ENCODE results near the gene MLPH. TPM values are rescaled to one million over a fixed set of nuclear protein-coding genes. Genes with fewer than 3 reads are reported as not detected.
"Not testable (repeated sequence)": the region's sequence is repeated elsewhere in the genome, so short reads cannot be mapped to it uniquely, and the experiment has no call there.

Gene MLPH
- total and polyA plus RNA-seq, 3 experiments from 2014 or later = not detected

DNA sequence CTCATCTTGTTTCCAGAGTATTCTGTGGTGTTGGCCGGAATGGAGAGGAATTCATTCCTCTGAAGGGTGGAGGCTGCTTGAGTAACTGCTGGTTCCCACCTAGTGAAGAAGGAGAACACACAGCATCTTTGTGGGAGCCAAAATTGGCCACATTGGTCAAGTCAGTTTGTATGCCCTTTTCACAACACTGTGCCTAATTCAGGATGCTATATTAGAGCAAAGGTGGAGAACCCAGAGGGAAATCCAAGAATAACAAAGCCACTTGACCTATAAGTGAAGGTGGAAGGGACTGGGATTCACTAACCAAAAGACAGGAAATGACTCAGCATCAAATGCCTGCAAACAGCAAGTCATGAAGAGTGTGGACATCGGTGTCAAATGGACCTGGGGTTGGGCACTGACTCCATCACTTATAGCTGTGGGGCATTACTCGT is 27.3 kb upstream of the MLPH start:
- no peaks in the 10 kb centered on the region for H3K36me3 ChIP-seq (ENCODE audit: insufficient read depth, low read length)
- Mint-ChIP-seq H3K9me3 (no peaks in the 10 kb centered on the region), H3K4me1 (no peaks in the 10 kb centered on the region), H3K4me3 (no peak overlapping the region), H3K36me3 (peaks cover 0 to 3% (median 0%) of the 10 kb centered on the region in 3 donors), H3K27ac (no peak overlapping the region), H3K27me3 (peaks cover 0 to 5% of the 10 kb centered on the region in 2 donors)
- H3K4me3 ChIP-seq (ENCODE audit: low read length) = no peak overlapping the region
- DNase-seq = no peak
- H3K4me1 ChIP-seq (ENCODE audit: insufficient read depth, low read length) = peaks cover 6% of the 10 kb centered on the region
- no peaks in the 10 kb centered on the region for H3K27me3 ChIP-seq (ENCODE audit: insufficient read depth, low read length, poor library complexity, severe bottlenecking)
- CTCF ChIA-PET = interaction anchor here (1.5 kb wide), 1 partner anchor 112 kb away, joined by 4 read pairs; no protein-coding TSS in a partner anchor
- POLR2A ChIA-PET = no interaction called here
- H3K9me3 ChIP-seq (ENCODE audit: low read length) = no peaks in the 10 kb centered on the region
- H3K27ac ChIP-seq (ENCODE audit: low read depth, low read length) = no peak overlapping the region

GRCh38 chr2:237464757-237465391 is 22.2 kb upstream of the MLPH start:
- Mint-ChIP-seq H3K27me3 (peaks cover 0 to 2% of the 10 kb centered on the region in 2 donors), H3K36me3 (no peaks in the 10 kb centered on the region), H3K9me3 (no peaks in the 10 kb centered on the region), H3K27ac (no peak overlapping the region), H3K4me1 (no peaks in the 10 kb centered on the region), H3K4me3 (no peak overlapping the region)
- Histone ChIP-seq H3K27me3 (ENCODE audit: insufficient read depth, low read length, poor library complexity, severe bottlenecking) (no peaks in the 10 kb centered on the region), H3K4me3 (ENCODE audit: low read length) (no peak overlapping the region), H3K9me3 (ENCODE audit: low read length) (no peaks in the 10 kb centered on the region), H3K4me1 (ENCODE audit: insufficient read depth, low read length) (no peaks in the 10 kb centered on the region), H3K36me3 (ENCODE audit: insufficient read depth, low read length) (no peaks in the 10 kb centered on the region), H3K27ac (ENCODE audit: low read depth, low read length) (no peak overlapping the region)
- CTCF ChIA-PET = interaction anchor here (2.7 kb wide), 1 partner anchor 11 kb away, joined by 11 read pairs; no protein-coding TSS in a partner anchor
- no peak for DNase-seq
- POLR2A ChIA-PET = no interaction called here

- POLR2A ChIA-PET = no interaction called here
- H3K9me3 Mint-ChIP-seq = no peaks in the 10 kb centered on the region
- DNase-seq = no peak
These were observed 21.4 kb upstream of the MLPH start for GRCh38 chr2:237465515-237466148.

DNA sequence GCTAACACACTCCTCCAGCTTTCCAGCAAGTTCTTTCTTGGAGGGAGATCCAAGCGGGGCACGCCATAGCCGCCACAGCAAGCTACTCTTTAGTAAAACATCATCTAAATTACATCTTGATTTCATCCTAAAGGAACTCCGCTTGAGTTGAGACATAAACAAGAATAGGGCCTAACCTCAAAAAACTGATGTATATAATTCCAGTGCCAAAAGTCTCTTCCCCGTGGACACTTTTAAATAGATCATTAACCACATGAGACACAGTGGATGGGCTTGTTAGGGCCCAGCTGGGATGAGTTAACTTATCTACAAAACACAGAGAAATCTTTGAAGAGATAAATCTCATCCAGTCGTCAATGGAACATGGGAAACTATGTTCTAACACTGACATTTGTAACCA is 20.8 kb upstream of the MLPH start:
- CTCF ChIA-PET = interaction anchor here (2.7 kb wide), 1 partner anchor 10 kb away, joined by 11 read pairs; no protein-coding TSS in a partner anchor

More at GRCh38 chr2:237465515-237466148, 21.4 kb upstream of the MLPH start:
- H3K36me3 ChIP-seq (ENCODE audit: insufficient read depth, low read length) = no peaks in the 10 kb centered on the region
- Mint-ChIP-seq H3K27ac (no peak overlapping the region), H3K4me3 (no peak overlapping the region), H3K27me3 (peaks cover 0 to 2% of the 10 kb centered on the region in 2 donors), H3K4me1 (no peaks in the 10 kb centered on the region), H3K36me3 (no peaks in the 10 kb centered on the region)
- H3K27me3 ChIP-seq (ENCODE audit: insufficient read depth, low read length, poor library complexity, severe bottlenecking) = no peaks in the 10 kb centered on the region
- no peaks in the 10 kb centered on the region for H3K4me1 ChIP-seq (ENCODE audit: insufficient read depth, low read length)
- CTCF ChIA-PET = interaction anchor here (2.7 kb wide), 1 partner anchor 10 kb away, joined by 11 read pairs; no protein-coding TSS in a partner anchor
- H3K4me3 ChIP-seq (ENCODE audit: low read length) = no peak overlapping the region
- H3K9me3 ChIP-seq (ENCODE audit: low read length) = no peaks in the 10 kb centered on the region
- H3K27ac ChIP-seq (ENCODE audit: low read depth, low read length) = no peak overlapping the region

GRCh38 chr2:237467447-237468179 is 19.4 kb upstream of the MLPH start:
- Mint-ChIP-seq H3K27ac (no peak overlapping the region), H3K4me1 (no peaks in the 10 kb centered on the region), H3K36me3 (no peaks in the 10 kb centered on the region), H3K27me3 (peaks cover 0 to 2% of the 10 kb centered on the region in 2 donors), H3K4me3 (no peak overlapping the region), H3K9me3 (no peaks in the 10 kb centered on the region)
- H3K4me3 ChIP-seq (ENCODE audit: low read length) = no peak overlapping the region
- H3K9me3 ChIP-seq (ENCODE audit: low read length) = no peaks in the 10 kb centered on the region
- no peaks in the 10 kb centered on the region for H3K36me3 ChIP-seq (ENCODE audit: insufficient read depth, low read length)
- CTCF ChIA-PET = interaction anchor here (0.7 to 4.7 kb wide), 2 partner anchors 47 to 104 kb away, joined by 3 to 63 read pairs; no protein-coding TSS in a partner anchor
- POLR2A ChIA-PET = no interaction called here
- H3K27me3 ChIP-seq (ENCODE audit: insufficient read depth, low read length, poor library complexity, severe bottlenecking) = no peaks in the 10 kb centered on the region
- no peaks in the 10 kb centered on the region for H3K4me1 ChIP-seq (ENCODE audit: insufficient read depth, low read length)
- H3K27ac ChIP-seq (ENCODE audit: low read depth, low read length) = no peak overlapping the region
- DNase-seq = no peak

More for the DNA sequence above, 20.8 kb upstream of the MLPH start:
- H3K36me3 Mint-ChIP-seq = no peaks in the 10 kb centered on the region
- no peak overlapping the region for H3K4me3 Mint-ChIP-seq
- Histone ChIP-seq H3K27me3 (ENCODE audit: insufficient read depth, low read length, poor library complexity, severe bottlenecking) (no peaks in the 10 kb centered on the region), H3K36me3 (ENCODE audit: insufficient read depth, low read length) (no peaks in the 10 kb centered on the region), H3K27ac (ENCODE audit: low read depth, low read length) (no peak overlapping the region), H3K4me1 (ENCODE audit: insufficient read depth, low read length) (no peaks in the 10 kb centered on the region), H3K4me3 (ENCODE audit: low read length) (no peak overlapping the region), H3K9me3 (ENCODE audit: low read length) (no peaks in the 10 kb centered on the region)
- H3K9me3 Mint-ChIP-seq = no peaks in the 10 kb centered on the region
- POLR2A ChIA-PET = no interaction called here
- DNase-seq = no peak
- no peak overlapping the region for H3K27ac Mint-ChIP-seq
- H3K4me1 Mint-ChIP-seq = no peaks in the 10 kb centered on the region
- peaks cover 0 to 2% of the 10 kb centered on the region in 2 donors for H3K27me3 Mint-ChIP-seq

- H3K4me1 ChIP-seq (ENCODE audit: insufficient read depth, low read length); POLR2A ChIA-PET; DNase-seq; H3K27ac ChIP-seq (ENCODE audit: low read depth, low read length); H3K9me3 Mint-ChIP-seq; H3K4me3 Mint-ChIP-seq; H3K9me3 ChIP-seq (ENCODE audit: low read length); H3K4me3 ChIP-seq (ENCODE audit: low read length); H3K4me1 Mint-ChIP-seq; H3K36me3 Mint-ChIP-seq; H3K27me3 ChIP-seq (ENCODE audit: insufficient read depth, low read length, poor library complexity, severe bottlenecking); H3K27me3 Mint-ChIP-seq; H3K36me3 ChIP-seq (ENCODE audit: insufficient read depth, low read length): not testable (repeated sequence)
- CTCF ChIA-PET = interaction anchor here (1.2 to 4.7 kb wide), 3 partner anchors 32 to 49 kb away, joined by 3 to 63 read pairs (median 4); no protein-coding TSS in a partner anchor
- H3K27ac Mint-ChIP-seq = peak overlapping the region in 1 of 8 donors; percentile 27
These were observed 17.6 kb upstream of the MLPH start for GRCh38 chr2:237469410-237469809.

GRCh38 chr2:237469849-237470248 is 17.2 kb upstream of the MLPH start:
- H3K4me3 Mint-ChIP-seq = no peak overlapping the region
- H3K27me3 ChIP-seq (ENCODE audit: insufficient read depth, low read length, poor library complexity, severe bottlenecking) = no peaks in the 10 kb centered on the region
- no peaks in the 10 kb centered on the region for H3K9me3 Mint-ChIP-seq
- H3K36me3 Mint-ChIP-seq = no peaks in the 10 kb centered on the region
- DNase-seq = no peak
- H3K27ac Mint-ChIP-seq = no peak overlapping the region
- ChIA-PET POLR2A (interaction anchor here (0.6 kb wide), 1 partner anchor 211 kb away, joined by 3 read pairs; no protein-coding TSS in a partner anchor), CTCF (interaction anchor here (0.8 to 4.7 kb wide), 4 partner anchors 33 to 49 kb away, joined by 3 to 63 read pairs (median 4); no protein-coding TSS in a partner anchor)
- H3K4me1 Mint-ChIP-seq = peaks cover 0 to 4% (median 0%) of the 10 kb centered on the region in 3 donors
- no peaks in the 10 kb centered on the region for H3K9me3 ChIP-seq (ENCODE audit: low read length)
- no peak overlapping the region for H3K27ac ChIP-seq (ENCODE audit: low read depth, low read length)
- H3K27me3 Mint-ChIP-seq = no peaks in the 10 kb centered on the region
- no peak overlapping the region for H3K4me3 ChIP-seq (ENCODE audit: low read length)
- no peaks in the 10 kb centered on the region for H3K36me3 ChIP-seq (ENCODE audit: insufficient read depth, low read length)
- peaks cover 5% of the 10 kb centered on the region for H3K4me1 ChIP-seq (ENCODE audit: insufficient read depth, low read length)

All from CD8-positive, alpha-beta memory T cell (primary cell).